Osteoblast (primary cell): ENCODE data around the gene NME4. TPM values are rescaled to one million over a fixed set of nuclear protein-coding genes. Genes with fewer than 3 reads are reported as not detected.
"Not testable (repeated sequence)": the region's sequence is repeated elsewhere in the genome, so short reads cannot be mapped to it uniquely, and the experiment has no call there.

Source experiments
- DNase-seq: peaks from one replicate; pipeline ENCODE4 v3.0.0; 2011; ENCODE audit warnings: low spot score, mixed read lengths; ENCODE audit not compliant: insufficient read length; ENCODE audit errors: missing footprints
- H2AFZ ChIP-seq: 2 replicates; pipeline ENCODE4 v1.6.0; 2011; ENCODE audit warnings: mild to moderate bottlenecking, low read length
- H3K27ac ChIP-seq: 2 replicates; pipeline ENCODE4 v1.5.1; 2011; ENCODE audit warnings: mild to moderate bottlenecking, low read depth, low read length, moderate library complexity
- H3K27me3 ChIP-seq: 2 replicates; pipeline ENCODE4 v1.6.0; 2012; ENCODE audit warnings: mild to moderate bottlenecking, control low read depth, inconsistent platforms, low read length, moderate library complexity; ENCODE audit not compliant: insufficient read depth
- H3K36me3 ChIP-seq: 2 replicates; pipeline ENCODE4 v1.5.1; 2011; ENCODE audit warnings: mild to moderate bottlenecking, low read length, control low read depth, moderate library complexity; ENCODE audit not compliant: insufficient read depth
- H3K4me1 ChIP-seq: 2 replicates; pipeline ENCODE4 v1.5.1; 2011; ENCODE audit warnings: mild to moderate bottlenecking, low read length, control low read depth, moderate library complexity; ENCODE audit not compliant: insufficient read depth
- H3K4me2 ChIP-seq: 2 replicates; pipeline ENCODE4 v1.6.0; 2011; ENCODE audit warnings: mild to moderate bottlenecking, low read length; ENCODE audit not compliant: insufficient read depth
- H3K4me3 ChIP-seq: fragments of 200-600 bp; sonication (generic); 3 replicates; pipeline ENCODE4 v1.5.1; 2012; ENCODE audit warnings: mild to moderate bottlenecking, low read length, inconsistent platforms; ENCODE audit not compliant: insufficient read depth
- H3K79me2 ChIP-seq: 2 replicates; pipeline ENCODE4 v1.6.0; 2012; ENCODE audit warnings: mild to moderate bottlenecking, low read length, control low read depth, inconsistent platforms; ENCODE audit not compliant: insufficient read depth
- H3K9me3 ChIP-seq: 2 replicates; pipeline ENCODE4 v1.5.1; 2011; ENCODE audit warnings: low read depth, low read length, control low read depth
- H4K20me1 ChIP-seq: 2 replicates; pipeline ENCODE4 v1.6.0; 2012; ENCODE audit warnings: mild to moderate bottlenecking, low read length, control low read depth; ENCODE audit not compliant: insufficient read depth
- CTCF ChIP-seq: IDR thresholded peaks from 2 replicates; pipeline ENCODE4 v1.5.1; 2011; ENCODE audit warnings: mild to moderate bottlenecking, low read depth, low read length, moderate library complexity; ENCODE audit errors: extremely low read depth
- total RNA-seq: library from RNA; depleted of rRNA; stranded (reverse); fragments of >200 nt; gene quantifications from 2 replicates; pipeline ENCODE4 v1.2.3, GENCODE V29; 2012

The NME4 gene
- total RNA-seq = 77.2 and 83.6 TPM in 2 replicates

GRCh38 chr16:397135-397661 lies at the start of gene NME4:
Gene NME4 (plus strand): TSS chr16:397199. CDS start chr16:397223, 24 bp downstream.
- DNase-seq = peak; percentile 97
- Histone ChIP-seq H3K27ac (peak within 1 kb of the TSS; percentile 23), H2AFZ (peak within 1 kb of the TSS; percentile 92), H3K4me3 (peak within 1 kb of the TSS; percentile 73), H3K4me2 (peak within 1 kb of the TSS; percentile 89), H3K36me3 (peaks cover 6% of the 10 kb centered on the region), H3K4me1 (peaks cover 6% of the 10 kb centered on the region), H3K27me3 (no peaks in the 10 kb centered on the region), H4K20me1 (peaks cover 7% of the 10 kb centered on the region), H3K79me2 (peaks cover 7% of the 10 kb centered on the region), H3K9me3 (no peaks in the 10 kb centered on the region)
- TF ChIP-seq CTCF = no peak

- Histone ChIP-seq H3K4me3 (no peak overlapping the region), H3K36me3 (peaks cover 5% of the 10 kb centered on the region), H3K4me2 (no peak overlapping the region), H3K79me2 (peaks cover 90% of the 10 kb centered on the region), H3K27ac (no peak overlapping the region), H4K20me1 (peaks cover 49% of the 10 kb centered on the region), H3K9me3 (no peaks in the 10 kb centered on the region), H3K4me1 (peaks cover 5% of the 10 kb centered on the region), H2AFZ (no peak overlapping the region), H3K27me3 (no peaks in the 10 kb centered on the region)
- peak; percentile 77 for DNase-seq
- no peak for TF ChIP-seq CTCF
Measured at GRCh38 chr16:347203-347602, 49.8 kb upstream of the NME4 start.

- not testable (repeated sequence) for H3K36me3 ChIP-seq, H3K4me2 ChIP-seq, H3K27ac ChIP-seq, H3K4me1 ChIP-seq, H3K4me3 ChIP-seq, H3K27me3 ChIP-seq, H3K9me3 ChIP-seq, DNase-seq, H2AFZ ChIP-seq
- Histone ChIP-seq H4K20me1 (peaks cover 42% of the 10 kb centered on the region), H3K79me2 (peaks cover 77% of the 10 kb centered on the region)
Measured at GRCh38 chr16:348495-348894, 48.5 kb upstream of the NME4 start.

GRCh38 chr16:349211-349610 lies 47.8 kb upstream of the NME4 start:
- Histone ChIP-seq H3K27me3 (no peaks in the 10 kb centered on the region), H3K4me3 (no peak overlapping the region), H3K27ac (no peak overlapping the region), H4K20me1 (peaks cover 37% of the 10 kb centered on the region), H3K79me2 (peaks cover 70% of the 10 kb centered on the region), H3K4me1 (peaks cover 5% of the 10 kb centered on the region), H2AFZ (no peak overlapping the region), H3K9me3 (no peaks in the 10 kb centered on the region), H3K4me2 (no peak overlapping the region), H3K36me3 (peaks cover 5% of the 10 kb centered on the region)
- DNase-seq = peak; percentile 42
- no peak for TF ChIP-seq CTCF
